Endothelial cell of umbilical vein (primary cell): ENCODE data around the gene ETS1. TPM values are rescaled to one million over a fixed set of nuclear protein-coding genes. Genes with fewer than 3 reads are reported as not detected.

Experiments
- BruUV-seq: library from RNA; stranded (reverse); fragments of 400-500 nt; replicated peaks from 2 replicates; lab custom pipeline; 2021; lab: Mats Ljungman, UMichigan
- CTCF ChIA-PET: fragments of 300-600, 350-600 bp; sonication (Branson Sonifier 250); formaldehyde crosslinking; loops from one replicate; lab custom pipeline; 2021; ENCODE audit warnings: antibody characterized with exemption, inconsistent platforms; lab: Charles Lee
- POLR2A ChIA-PET: fragments of 300-600, 350-600 bp; sonication (Branson Sonifier 250); formaldehyde crosslinking; loops from one replicate; lab custom pipeline; 2021; ENCODE audit warnings: antibody characterized with exemption, inconsistent platforms; lab: Charles Lee
- DNase-seq: peaks from one replicate; pipeline ENCODE4 v3.0.0-alpha.2; 2011; ENCODE audit warnings: low read depth, low spot score
- FAIRE-seq: peaks from 2 replicates; lab custom pipeline; 2011; peaks lifted over from hg19 to GRCh38; lab: Jason Lieb, UNC
- H2AFZ ChIP-seq: 2 replicates; pipeline ENCODE4 v1.6.0; 2012; ENCODE audit warnings: low read depth, low read length, control low read depth, inconsistent platforms
- H3K27ac ChIP-seq: 2 replicates; pipeline ENCODE4 v1.5.1; 2011; ENCODE audit warnings: low read depth, mild to moderate bottlenecking, control low read depth, low read length, moderate library complexity; ENCODE audit not compliant: insufficient read depth
- H3K27me3 ChIP-seq, 2 experiments: 2 replicates each; pipeline versions ENCODE4 v1.6.0 to v1.6.1; 2011; ENCODE audit warnings: low read length in 2 of 2, mixed read lengths in 1 of 2; ENCODE audit not compliant: control insufficient read depth in 2 of 2, insufficient read depth in 2 of 2
- H3K36me3 ChIP-seq, 2 experiments: 2 replicates in 1 of 2; 3 replicates in 1 of 2; pipeline ENCODE4 v1.5.1; 2011; ENCODE audit warnings: low read length in 2 of 2, mild to moderate bottlenecking in 1 of 2, moderate library complexity in 1 of 2; ENCODE audit not compliant: control insufficient read depth in 2 of 2, insufficient read depth in 2 of 2; ENCODE audit errors: extremely low read depth in 1 of 2
- H3K4me1 ChIP-seq: 3 replicates; pipeline ENCODE4 v1.5.1; 2011; ENCODE audit warnings: mild to moderate bottlenecking, low read length; ENCODE audit not compliant: control insufficient read depth, insufficient read depth; ENCODE audit errors: extremely low read depth
- H3K4me2 ChIP-seq: 2 replicates; pipeline ENCODE4 v1.6.1; 2011; ENCODE audit warnings: low read length, control low read depth, mixed read lengths; ENCODE audit not compliant: insufficient read depth
- H3K4me3 ChIP-seq, 3 experiments: fragments of 200-600 bp in 1 of 3; sonication (generic), shearing (Covaris generic) in 1 of 3; replicated peaks in 1 of 3; 2 replicates each; pipeline ENCODE4 v1.5.1; 2011 to 2016; ENCODE audit warnings: control low read depth in 3 of 3, low read length in 3 of 3, mild to moderate bottlenecking in 2 of 3, inconsistent platforms in 1 of 3, low read depth in 1 of 3, moderate library complexity in 1 of 3; ENCODE audit not compliant: insufficient read depth in 1 of 3
- H3K79me2 ChIP-seq: 2 replicates; pipeline ENCODE4 v1.6.0; 2012; ENCODE audit warnings: low read length, inconsistent platforms; ENCODE audit not compliant: control insufficient read depth, insufficient read depth
- H3K9ac ChIP-seq: replicated peaks from 2 replicates; pipeline ENCODE3; 2011; ENCODE audit warnings: low read length, control low read depth; ENCODE audit not compliant: insufficient read depth; ENCODE audit errors: extremely low read depth
- H3K9me1 ChIP-seq: replicated peaks from 3 replicates; pipeline ENCODE4 v1.6.0; 2011; ENCODE audit warnings: mild to moderate bottlenecking, low read length; ENCODE audit not compliant: control insufficient read depth, insufficient read depth; ENCODE audit errors: extremely low read depth
- H3K9me3 ChIP-seq: replicated peaks from 2 replicates; pipeline ENCODE4 v1.5.1; 2012; ENCODE audit warnings: low read length, inconsistent platforms; ENCODE audit not compliant: control insufficient read depth, insufficient read depth
- H4K20me1 ChIP-seq: replicated peaks from 2 replicates; pipeline ENCODE3; 2011; ENCODE audit warnings: mild to moderate bottlenecking, low read length; ENCODE audit not compliant: control insufficient read depth, insufficient read depth; ENCODE audit errors: extremely low read depth
- CTCF ChIP-seq, 2 donors: IDR thresholded peaks; 1 replicate in 1 of 2; 2 replicates in 1 of 2; pipeline ENCODE4 v1.5.1; 2011; ENCODE audit warnings: low read length in 2 of 2, mild to moderate bottlenecking in 2 of 2, moderate library complexity in 2 of 2, control low read depth in 1 of 2, inconsistent platforms in 1 of 2, low read depth in 1 of 2; ENCODE audit not compliant: insufficient read depth in 1 of 2; ENCODE audit errors: extremely low read depth in 1 of 2
- EZH2 ChIP-seq: IDR thresholded peaks from 2 replicates; pipeline ENCODE4 v1.6.1; 2012; ENCODE audit warnings: borderline replicate concordance, low read depth, mild to moderate bottlenecking, moderate library complexity, low read length, inconsistent platforms; ENCODE audit not compliant: severe bottlenecking
- FOS ChIP-seq: IDR thresholded peaks from 2 replicates; pipeline ENCODE4 v1.6.1; 2011; ENCODE audit warnings: mild to moderate bottlenecking, low read length, moderate library complexity, borderline replicate concordance; ENCODE audit not compliant: insufficient read depth
- GATA2 ChIP-seq: IDR thresholded peaks from 2 replicates; pipeline ENCODE4 v1.7.0; 2011; ENCODE audit warnings: low read depth, mild to moderate bottlenecking, moderate library complexity, mixed read lengths, low read length; ENCODE audit not compliant: insufficient read length, insufficient read depth
- JUN ChIP-seq: IDR thresholded peaks from 2 replicates; pipeline ENCODE4 v1.6.1; 2011; ENCODE audit warnings: borderline replicate concordance, low read depth; ENCODE audit not compliant: insufficient read length, insufficient read depth
- MAX ChIP-seq: IDR thresholded peaks from 2 replicates; pipeline ENCODE4 v1.6.1; 2011; ENCODE audit not compliant: insufficient read depth, insufficient read length
- MYC ChIP-seq: IDR thresholded peaks from one replicate; pipeline ENCODE4 v1.6.1; 2011; ENCODE audit warnings: mild to moderate bottlenecking, low read depth, low read length
- POLR2A ChIP-seq: IDR thresholded peaks from 2 replicates; pipeline ENCODE4 v1.6.1; 2012; ENCODE audit warnings: low read depth, mild to moderate bottlenecking, control low read depth, low read length
- POLR2AphosphoS5 ChIP-seq: IDR thresholded peaks from 2 replicates; pipeline ENCODE4 v1.6.1; 2012; ENCODE audit warnings: low read depth, mild to moderate bottlenecking, control low read depth, low read length, moderate library complexity; ENCODE audit not compliant: insufficient read depth
- dilution Hi-C: fragments of 300-500 bp; cut with MboI; formaldehyde crosslinking; loops from one replicate; pipeline ENCODE4 v1.15.0; 2019; ENCODE audit warnings: low sequenced_read_pairs; ENCODE audit not compliant: extremely low pct_ligation_motif_present
- intact Hi-C: fragments of 100-400 bp; cut with micrococcal nuclease; formaldehyde crosslinking; loops from one replicate; pipeline ENCODE4 v1.10.0; 2022
- polyA plus RNA-seq, 4 experiments: library from polyadenylated mRNA; depleted of rRNA in 3 of 4; stranded (reverse) in 3 of 4; unstranded in 1 of 4; fragments of >200 nt; gene quantifications; 2 replicates each; pipeline versions ENCODE4 v1.2.1 to v1.2.3, GENCODE V29; 2011 to 2012; ENCODE audit warnings: missing spikeins in 1 of 4
- total RNA-seq: library from RNA; stranded (reverse); gene quantifications from 2 replicates; pipeline ENCODE4 v1.2.3, GENCODE V29; 2021

The ETS1 gene
- total and polyA plus RNA-seq, 2 donors (not counting 3 experiments of a cell fraction or from before 2014, with no cell fraction given), result 34.2 to 115 TPM

- H3K9ac ChIP-seq, result no peak overlapping the region
- DNase-seq (peak; percentile 39), FAIRE-seq (no peak)
- CTCF ChIA-PET, result interaction anchor here (1.0 to 2.5 kb wide), 5 partner anchors 13 to 47 kb away, joined by 3 to 14 read pairs (median 4); partner anchors contain the start of gene ETS1
- H3K36me3 ChIP-seq, result no peaks in the 10 kb centered on the region
- H3K4me1 ChIP-seq, result peaks cover 29% of the 10 kb centered on the region
- no peak overlapping the region for H3K27ac ChIP-seq
- no peaks in the 10 kb centered on the region for H4K20me1 ChIP-seq
- intact Hi-C loops (loop anchor here (1.0 kb wide), 1 partner anchor 26 kb away; no protein-coding TSS in a partner anchor), dilution Hi-C loops (no loop called here)
- no peak overlapping the region for H3K4me2 ChIP-seq
- H3K9me1 ChIP-seq, result no peaks in the 10 kb centered on the region
- POLR2A ChIA-PET, result no interaction called here
- no peaks in the 10 kb centered on the region for H3K9me3 ChIP-seq
- TF ChIP-seq MAX (no peak), FOS (no peak), POLR2AphosphoS5 (no peak), JUN (no peak), EZH2 (no peak), POLR2A (no peak), GATA2 (no peak), MYC (no peak), CTCF (IDR thresholded peaks at IDR 0.05; ENCODE audit: extremely low read depth in 1 of 2, insufficient read depth in 1 of 2, low read depth in 1 of 2, low read length in 2 of 2) (no peak)
- BruUV-seq, result no TSS peak
- H3K79me2 ChIP-seq, result no peaks in the 10 kb centered on the region
- no peak overlapping the region for H2AFZ ChIP-seq
- H3K27me3 ChIP-seq, result no peaks in the 10 kb centered on the region
- no peak overlapping the region for H3K4me3 ChIP-seq
These were observed 12.8 kb downstream of the ETS1 start for GRCh38 chr11:128574576-128575011.
